ENCODE measurements around the gene CMSS1. TPM values are rescaled to one million over a fixed set of nuclear protein-coding genes. Genes with fewer than 3 reads are reported as not detected.

Gene CMSS1
- total RNA-seq, 2 experiments from 2014 or later: 42.1 to 42.6 TPM

GRCh38 chr3:100120012-100120411, 302.4 kb downstream of the CMSS1 start:
- Mint-ChIP-seq H3K36me3 (ENCODE audit: low read depth) (peaks cover 2% of the 10 kb centered on the region), H3K4me3 (no peak overlapping the region), H3K27ac (no peak overlapping the region), H3K9me3 (ENCODE audit: insufficient read depth) (no peaks in the 10 kb centered on the region), H3K4me1 (ENCODE audit: low read depth) (peaks cover under 1% of the 10 kb centered on the region), H3K27me3 (ENCODE audit: low read depth) (no peaks in the 10 kb centered on the region)
- no peak for ATAC-seq
- POLR2A ChIA-PET: no interaction called here
- CTCF ChIA-PET: no interaction called here
- DNase-seq: no peak

GRCh38 chr3:100120693-100121092, 303.0 kb downstream of the CMSS1 start:
- ChIA-PET POLR2A (no interaction called here), CTCF (no interaction called here)

GRCh38 chr3:100122321-100122720, 304.7 kb downstream of the CMSS1 start:
- DNase-seq (no peak), ATAC-seq (no peak)
- Mint-ChIP-seq H3K9me3 (ENCODE audit: insufficient read depth) (no peaks in the 10 kb centered on the region), H3K4me3 (no peak overlapping the region), H3K4me1 (ENCODE audit: low read depth) (peaks cover 6% of the 10 kb centered on the region), H3K27ac (no peak overlapping the region), H3K36me3 (ENCODE audit: low read depth) (peaks cover 1% of the 10 kb centered on the region), H3K27me3 (ENCODE audit: low read depth) (no peaks in the 10 kb centered on the region)
- POLR2A ChIA-PET: no interaction called here
- CTCF ChIA-PET: interaction anchor here (1.7 kb wide), 1 partner anchor 11 kb away, joined by 3 read pairs; no protein-coding TSS in a partner anchor

More at GRCh38 chr3:100120693-100121092, 303.0 kb downstream of the CMSS1 start:
- H3K4me1 Mint-ChIP-seq (ENCODE audit: low read depth): peaks cover 6% of the 10 kb centered on the region
- DNase-seq: no peak
- H3K27me3 Mint-ChIP-seq (ENCODE audit: low read depth): no peaks in the 10 kb centered on the region
- H3K9me3 Mint-ChIP-seq (ENCODE audit: insufficient read depth): no peaks in the 10 kb centered on the region
- no peak overlapping the region for H3K27ac Mint-ChIP-seq
- no peak overlapping the region for H3K4me3 Mint-ChIP-seq
- H3K36me3 Mint-ChIP-seq (ENCODE audit: low read depth): peaks cover 2% of the 10 kb centered on the region
- ATAC-seq: no peak

- ChIA-PET CTCF (interaction anchor here (1.7 kb wide), 1 partner anchor 12 kb away, joined by 3 read pairs; no protein-coding TSS in a partner anchor), POLR2A (no interaction called here)
- H3K4me1 Mint-ChIP-seq (ENCODE audit: low read depth): peaks cover 6% of the 10 kb centered on the region
- H3K27me3 Mint-ChIP-seq (ENCODE audit: low read depth): no peaks in the 10 kb centered on the region
- no peak for DNase-seq
- H3K9me3 Mint-ChIP-seq (ENCODE audit: insufficient read depth): no peaks in the 10 kb centered on the region
- H3K4me3 Mint-ChIP-seq: no peak overlapping the region
- no peak for ATAC-seq
- no peak overlapping the region for H3K27ac Mint-ChIP-seq
- no peaks in the 10 kb centered on the region for H3K36me3 Mint-ChIP-seq (ENCODE audit: low read depth)
Observed at GRCh38 chr3:100123112-100123511, 305.4 kb downstream of the CMSS1 start.

GRCh38 chr3:100124201-100124761, 306.6 kb downstream of the CMSS1 start:
- ATAC-seq (no peak), DNase-seq (no peak)
- H3K4me1 Mint-ChIP-seq (ENCODE audit: low read depth): peaks cover 6% of the 10 kb centered on the region
- no peaks in the 10 kb centered on the region for H3K36me3 Mint-ChIP-seq (ENCODE audit: low read depth)
- H3K9me3 Mint-ChIP-seq (ENCODE audit: insufficient read depth): no peaks in the 10 kb centered on the region
- no peak overlapping the region for H3K4me3 Mint-ChIP-seq
- no peaks in the 10 kb centered on the region for H3K27me3 Mint-ChIP-seq (ENCODE audit: low read depth)
- H3K27ac Mint-ChIP-seq: no peak overlapping the region
- ChIA-PET CTCF (no interaction called here), POLR2A (no interaction called here)

- Mint-ChIP-seq H3K27ac (no peak overlapping the region), H3K4me1 (ENCODE audit: low read depth) (peaks cover 6% of the 10 kb centered on the region), H3K36me3 (ENCODE audit: low read depth) (no peaks in the 10 kb centered on the region), H3K4me3 (no peak overlapping the region), H3K27me3 (ENCODE audit: low read depth) (no peaks in the 10 kb centered on the region), H3K9me3 (ENCODE audit: insufficient read depth) (no peaks in the 10 kb centered on the region)
- POLR2A ChIA-PET: interaction anchor here (0.5 kb wide), 1 partner anchor 278 kb away, joined by 3 read pairs; no protein-coding TSS in a partner anchor
- CTCF ChIA-PET: interaction anchor here (1.2 to 2.1 kb wide), 2 partner anchors 15 to 56 kb away, joined by 4 to 6 read pairs; no protein-coding TSS in a partner anchor
- DNase-seq (no peak), ATAC-seq (no peak)
Observed at GRCh38 chr3:100125161-100125938, 307.7 kb downstream of the CMSS1 start.

GRCh38 chr3:100127792-100128191, 310.1 kb downstream of the CMSS1 start:
- H3K36me3 Mint-ChIP-seq (ENCODE audit: low read depth): peaks cover 2% of the 10 kb centered on the region
- POLR2A ChIA-PET: no interaction called here
- no peaks in the 10 kb centered on the region for H3K9me3 Mint-ChIP-seq (ENCODE audit: insufficient read depth)
- ATAC-seq (no peak), DNase-seq (no peak)
- no peak overlapping the region for H3K27ac Mint-ChIP-seq
- H3K27me3 Mint-ChIP-seq (ENCODE audit: low read depth): no peaks in the 10 kb centered on the region
- CTCF ChIA-PET: no interaction called here
- no peak overlapping the region for H3K4me3 Mint-ChIP-seq
- H3K4me1 Mint-ChIP-seq (ENCODE audit: low read depth): peaks cover 6% of the 10 kb centered on the region

- POLR2A ChIA-PET: interaction anchor here (0.5 kb wide), 2 partner anchors 65 to 580 kb away, joined by 3 to 6 read pairs; partner anchors contain the start of gene TFG
- no peak for ATAC-seq
- no peaks in the 10 kb centered on the region for H3K9me3 Mint-ChIP-seq (ENCODE audit: insufficient read depth)
- no peak overlapping the region for H3K4me3 Mint-ChIP-seq
- CTCF ChIA-PET: no interaction called here
- no peak for DNase-seq
- peaks cover 2% of the 10 kb centered on the region for H3K36me3 Mint-ChIP-seq (ENCODE audit: low read depth)
- peaks cover 6% of the 10 kb centered on the region for H3K4me1 Mint-ChIP-seq (ENCODE audit: low read depth)
- H3K27ac Mint-ChIP-seq: no peak overlapping the region
- H3K27me3 Mint-ChIP-seq (ENCODE audit: low read depth): no peaks in the 10 kb centered on the region
Observed at GRCh38 chr3:100128565-100128964, 310.9 kb downstream of the CMSS1 start.

- Mint-ChIP-seq H3K27me3 (ENCODE audit: low read depth) (no peaks in the 10 kb centered on the region), H3K9me3 (ENCODE audit: insufficient read depth) (no peaks in the 10 kb centered on the region), H3K36me3 (ENCODE audit: low read depth) (peaks cover 2% of the 10 kb centered on the region), H3K4me3 (no peak overlapping the region), H3K4me1 (ENCODE audit: low read depth) (peaks cover 7% of the 10 kb centered on the region), H3K27ac (no peak overlapping the region)
- DNase-seq (no peak), ATAC-seq (no peak)
- CTCF ChIA-PET: interaction anchor here (1.2 kb wide), 1 partner anchor 20 kb away, joined by 4 read pairs; no protein-coding TSS in a partner anchor
- POLR2A ChIA-PET: no interaction called here
Observed at GRCh38 chr3:100129941-100130340, 312.3 kb downstream of the CMSS1 start.

GRCh38 chr3:100131241-100131640, 313.6 kb downstream of the CMSS1 start:
- H3K4me1 Mint-ChIP-seq (ENCODE audit: low read depth): peaks cover 9% of the 10 kb centered on the region
- H3K36me3 Mint-ChIP-seq (ENCODE audit: low read depth): peaks cover 4% of the 10 kb centered on the region
- POLR2A ChIA-PET: no interaction called here
- no peaks in the 10 kb centered on the region for H3K27me3 Mint-ChIP-seq (ENCODE audit: low read depth)
- H3K9me3 Mint-ChIP-seq (ENCODE audit: insufficient read depth): no peaks in the 10 kb centered on the region
- CTCF ChIA-PET: interaction anchor here (0.7 to 1.7 kb wide), 4 partner anchors 14 to 123 kb away, joined by 3 to 4 read pairs (median 3); no protein-coding TSS in a partner anchor
- DNase-seq (no peak), ATAC-seq (no peak)
- no peak overlapping the region for H3K4me3 Mint-ChIP-seq
- H3K27ac Mint-ChIP-seq: no peak overlapping the region

GRCh38 chr3:100136921-100137320, 319.3 kb downstream of the CMSS1 start:
- no peaks in the 10 kb centered on the region for H3K27me3 Mint-ChIP-seq (ENCODE audit: low read depth)
- ChIA-PET CTCF (no interaction called here), POLR2A (no interaction called here)
- H3K27ac Mint-ChIP-seq: no peak overlapping the region
- peaks cover 3% of the 10 kb centered on the region for H3K9me3 Mint-ChIP-seq (ENCODE audit: insufficient read depth)
- ATAC-seq (no peak), DNase-seq (no peak)
- peaks cover 20% of the 10 kb centered on the region for H3K36me3 Mint-ChIP-seq (ENCODE audit: low read depth)
- H3K4me3 Mint-ChIP-seq: no peak overlapping the region
- H3K4me1 Mint-ChIP-seq (ENCODE audit: low read depth): peaks cover 24% of the 10 kb centered on the region

GRCh38 chr3:100140976-100141375, 323.3 kb downstream of the CMSS1 start:
- Mint-ChIP-seq H3K27ac (no peak overlapping the region), H3K9me3 (ENCODE audit: insufficient read depth) (peaks cover 16% of the 10 kb centered on the region), H3K4me1 (ENCODE audit: low read depth) (peaks cover 40% of the 10 kb centered on the region), H3K4me3 (no peak overlapping the region), H3K36me3 (ENCODE audit: low read depth) (peaks cover 49% of the 10 kb centered on the region), H3K27me3 (ENCODE audit: low read depth) (peaks cover 5% of the 10 kb centered on the region)
- ATAC-seq: no peak
- DNase-seq: no peak
- ChIA-PET CTCF (interaction anchor here (1.4 kb wide), 1 partner anchor 50 kb away, joined by 4 read pairs; no protein-coding TSS in a partner anchor), POLR2A (interaction anchor here (0.8 kb wide), 1 partner anchor 69 kb away, joined by 3 read pairs; no protein-coding TSS in a partner anchor)
